Non-pigmented ciliary epithelial cell (primary cell): ENCODE results near the gene SNX15.
"Not testable (repeated sequence)": the region's sequence is repeated elsewhere in the genome, so short reads cannot be mapped to it uniquely, and the experiment has no call there.

Experiments used
- DNase-seq: peaks from one replicate; pipeline ENCODE4 v3.0.0-alpha.2; 2010; ENCODE audit warnings: low read depth

SNX15 gene

GRCh38 chr11:65014726-65015227 lies 12.5 kb upstream of the SNX15 start:
- DNase-seq: no peak

- DNase-seq: no peak
These were observed 10.5 kb upstream of the SNX15 start for GRCh38 chr11:65016705-65017104.

- DNase-seq: no peak
These were observed 9.3 kb upstream of the SNX15 start for GRCh38 chr11:65017937-65018336.

- DNase-seq: no peak
These were observed 7.4 kb upstream of the SNX15 start for GRCh38 chr11:65019824-65020223.

- no peak for DNase-seq
These were observed 6.2 kb upstream of the SNX15 start for GRCh38 chr11:65021003-65021402.

GRCh38 chr11:65021509-65021908 lies 5.7 kb upstream of the SNX15 start:
- DNase-seq: no peak

- DNase-seq: not testable (repeated sequence)
These were observed 3.7 kb upstream of the SNX15 start for GRCh38 chr11:65023502-65023901.

- DNase-seq: no peak
These were observed 429 bp upstream of the SNX15 start for GRCh38 chr11:65026810-65027209.

- no peak for DNase-seq
These were observed 5.0 kb downstream of the SNX15 start for GRCh38 chr11:65032216-65032615.

GRCh38 chr11:65034423-65034822 lies 7.2 kb downstream of the SNX15 start:
- no peak for DNase-seq

- no peak for DNase-seq
These were observed 8.3 kb downstream of the SNX15 start for GRCh38 chr11:65035579-65035978.

- no peak for DNase-seq
These were observed 9.7 kb downstream of the SNX15 start for GRCh38 chr11:65036931-65037330.

GRCh38 chr11:65040520-65040846 lies 13.2 kb downstream of the SNX15 start:
- DNase-seq: no peak

GRCh38 chr11:65040847-65041622 lies 13.8 kb downstream of the SNX15 start, which contains the start of gene SAC3D1:
Gene SAC3D1, plus strand, starts transcription at chr11:65041210. Its CDS starts 83 bp downstream, at chr11:65041293.
- peak; percentile 62 for DNase-seq

GRCh38 chr11:65042891-65043290 lies 15.7 kb downstream of the SNX15 start:
- DNase-seq: no peak

- DNase-seq: no peak
These were observed 16.8 kb downstream of the SNX15 start for GRCh38 chr11:65043881-65044501.

GRCh38 chr11:65045061-65045460 lies 17.8 kb downstream of the SNX15 start:
- DNase-seq: no peak

GRCh38 chr11:65045728-65046127 lies 18.5 kb downstream of the SNX15 start:
- no peak for DNase-seq

GRCh38 chr11:65047581-65048422 lies 20.6 kb downstream of the SNX15 start:
- DNase-seq: no peak

GRCh38 chr11:65051398-65051858 lies 24.2 kb downstream of the SNX15 start:
- DNase-seq: no peak

- DNase-seq: no peak
These were observed 26.7 kb downstream of the SNX15 start for GRCh38 chr11:65053827-65054508.

- DNase-seq: no peak
These were observed 28.3 kb downstream of the SNX15 start for GRCh38 chr11:65055538-65055937.
